ENCODE data around the gene TNFRSF25. TPM values are rescaled to one million over a fixed set of nuclear protein-coding genes. Genes with fewer than 3 reads are reported as not detected.

Gene TNFRSF25
- total and polyA plus RNA-seq, 4 donors: 9.5 to 37.5 (median 21.4) TPM

- 100% methylated on average over 3 of the region's 7 CpGs for WGBS (ENCODE audit: insufficient coverage)
- Histone ChIP-seq H3K4me1 (ENCODE audit: control insufficient read depth, insufficient read depth, low read length) (peaks cover 29% of the 10 kb centered on the region), H3K36me3 (ENCODE audit: control insufficient read depth, insufficient read depth, low read length) (peaks cover 6% of the 10 kb centered on the region), H3K4me3 (ENCODE audit: low read depth, low read length) (no peak overlapping the region), H3K9me3 (ENCODE audit: control insufficient read depth, insufficient read depth, low read length) (no peaks in the 10 kb centered on the region), H3K27ac (ENCODE audit: low read depth, low read length) (no peak overlapping the region), H3K27me3 (ENCODE audit: control insufficient read depth, insufficient read depth, low read length) (peaks cover 14% of the 10 kb centered on the region)
- no peak for DNase-seq (ENCODE audit: low read depth in 4 of 6, low spot score in 6 of 6)
Observed at GRCh38 chr1:6483761-6484117, 17.8 kb upstream of the TNFRSF25 start.

GRCh38 chr1:6483017-6483760 lies 17.2 kb upstream of the TNFRSF25 start:
- Histone ChIP-seq H3K9me3 (ENCODE audit: control insufficient read depth, insufficient read depth, low read length) (no peaks in the 10 kb centered on the region), H3K27me3 (ENCODE audit: control insufficient read depth, insufficient read depth, low read length) (peaks cover 14% of the 10 kb centered on the region), H3K4me3 (ENCODE audit: low read depth, low read length) (no peak overlapping the region), H3K4me1 (ENCODE audit: control insufficient read depth, insufficient read depth, low read length) (peaks cover 29% of the 10 kb centered on the region), H3K27ac (ENCODE audit: low read depth, low read length) (no peak overlapping the region), H3K36me3 (ENCODE audit: control insufficient read depth, insufficient read depth, low read length) (peaks cover 3% of the 10 kb centered on the region)
- 93% methylated on average over 11 of the region's 14 CpGs for WGBS (ENCODE audit: insufficient coverage)
- no peak for DNase-seq (ENCODE audit: low read depth in 4 of 6, low spot score in 6 of 6)

DNA sequence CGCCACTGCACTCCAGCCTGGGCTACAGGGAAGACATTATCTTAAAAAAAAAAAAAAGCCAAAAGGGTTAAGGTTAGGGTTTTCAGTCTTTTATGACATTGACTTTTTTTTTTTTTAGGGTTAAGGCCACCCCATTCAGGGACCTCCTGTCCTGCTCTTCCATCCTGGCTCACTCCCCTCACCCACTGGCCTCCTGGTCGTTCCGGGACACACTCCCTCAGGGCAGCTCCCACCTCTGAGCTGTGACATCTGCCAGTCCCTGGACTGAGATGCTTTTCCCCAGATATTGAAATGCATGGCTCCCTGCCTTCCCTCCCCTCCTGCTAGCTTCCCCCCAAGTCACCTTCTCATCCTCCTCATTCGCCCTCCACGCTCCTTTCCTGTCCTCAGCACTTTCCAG lies 15.8 kb upstream of the TNFRSF25 start:
- H3K27me3 ChIP-seq (ENCODE audit: control insufficient read depth, insufficient read depth, low read length): peaks cover 14% of the 10 kb centered on the region
- H3K9me3 ChIP-seq (ENCODE audit: control insufficient read depth, insufficient read depth, low read length): no peaks in the 10 kb centered on the region
- WGBS (ENCODE audit: insufficient coverage): 83% methylated on average over 4 of the region's 5 CpGs
- DNase-seq (ENCODE audit: low read depth in 4 of 6, low spot score in 6 of 6): no peak
- peaks cover 10% of the 10 kb centered on the region for H3K36me3 ChIP-seq (ENCODE audit: control insufficient read depth, insufficient read depth, low read length)
- peaks cover 28% of the 10 kb centered on the region for H3K4me1 ChIP-seq (ENCODE audit: control insufficient read depth, insufficient read depth, low read length)
- H3K27ac ChIP-seq (ENCODE audit: low read depth, low read length): no peak overlapping the region
- H3K4me3 ChIP-seq (ENCODE audit: low read depth, low read length): no peak overlapping the region

- DNase-seq (ENCODE audit: low read depth in 4 of 6, low spot score in 6 of 6): no peak
- WGBS (ENCODE audit: insufficient coverage): 72% methylated on average over 24 of the region's 24 CpGs
- no peaks in the 10 kb centered on the region for H3K27me3 ChIP-seq (ENCODE audit: control insufficient read depth, insufficient read depth, low read length)
- H3K36me3 ChIP-seq (ENCODE audit: control insufficient read depth, insufficient read depth, low read length): peaks cover 47% of the 10 kb centered on the region
- peaks cover 7% of the 10 kb centered on the region for H3K4me1 ChIP-seq (ENCODE audit: control insufficient read depth, insufficient read depth, low read length)
- H3K27ac ChIP-seq (ENCODE audit: low read depth, low read length): no peak overlapping the region
- no peak overlapping the region for H3K4me3 ChIP-seq (ENCODE audit: low read depth, low read length)
- no peaks in the 10 kb centered on the region for H3K9me3 ChIP-seq (ENCODE audit: control insufficient read depth, insufficient read depth, low read length)
Observed at GRCh38 chr1:6477039-6477820, 11.3 kb upstream of the TNFRSF25 start.

GRCh38 chr1:6476483-6476882 lies 10.5 kb upstream of the TNFRSF25 start:
- WGBS (ENCODE audit: insufficient coverage): 81% methylated on average over 5 of the region's 5 CpGs
- Histone ChIP-seq H3K27ac (ENCODE audit: low read depth, low read length) (no peak overlapping the region), H3K9me3 (ENCODE audit: control insufficient read depth, insufficient read depth, low read length) (no peaks in the 10 kb centered on the region), H3K4me3 (ENCODE audit: low read depth, low read length) (no peak overlapping the region), H3K4me1 (ENCODE audit: control insufficient read depth, insufficient read depth, low read length) (peaks cover 7% of the 10 kb centered on the region), H3K27me3 (ENCODE audit: control insufficient read depth, insufficient read depth, low read length) (no peaks in the 10 kb centered on the region), H3K36me3 (ENCODE audit: control insufficient read depth, insufficient read depth, low read length) (peaks cover 55% of the 10 kb centered on the region)
- no peak for DNase-seq (ENCODE audit: low read depth in 4 of 6, low spot score in 6 of 6)

DNA sequence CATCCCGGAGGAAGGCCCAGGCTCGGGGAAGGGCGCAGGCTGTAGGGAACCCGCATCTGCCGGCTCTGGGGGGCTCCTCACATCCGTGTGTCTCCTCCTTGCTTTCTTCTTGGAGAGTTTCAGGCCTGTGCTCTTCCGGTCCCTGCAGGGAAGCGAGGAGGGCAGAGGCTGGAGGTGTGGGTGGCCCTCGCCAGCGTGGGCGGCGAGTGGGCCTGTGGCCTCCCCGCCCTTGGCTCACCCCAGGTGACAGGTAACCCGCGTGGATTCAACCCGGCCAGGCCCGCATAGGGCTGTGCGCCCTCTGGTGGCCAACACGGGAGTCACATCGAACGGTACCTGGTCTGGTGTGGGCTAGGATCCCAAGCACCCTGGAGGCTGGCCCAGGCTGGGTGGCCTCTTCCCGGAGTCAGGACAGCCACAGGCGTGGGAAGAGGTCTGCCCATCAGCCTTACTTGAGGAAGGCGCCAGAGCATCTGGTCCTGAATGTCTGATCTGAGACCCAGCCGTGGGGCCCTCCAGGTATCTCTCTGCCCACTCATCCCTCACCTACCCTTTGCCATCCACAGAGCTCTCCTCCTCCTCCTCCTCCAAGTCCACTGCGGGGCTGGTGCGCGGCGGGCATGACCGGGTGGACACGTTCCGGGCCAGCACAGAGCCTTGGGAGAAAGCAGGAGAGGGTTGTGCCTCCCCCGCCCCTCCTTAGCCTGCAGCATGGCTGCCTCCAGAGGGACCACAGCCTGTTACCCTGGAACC lies 9.6 kb upstream of the TNFRSF25 start:
- Histone ChIP-seq H3K27me3 (ENCODE audit: control insufficient read depth, insufficient read depth, low read length) (no peaks in the 10 kb centered on the region), H3K4me3 (ENCODE audit: low read depth, low read length) (no peak overlapping the region), H3K4me1 (ENCODE audit: control insufficient read depth, insufficient read depth, low read length) (peaks cover 7% of the 10 kb centered on the region), H3K36me3 (ENCODE audit: control insufficient read depth, insufficient read depth, low read length) (peaks cover 64% of the 10 kb centered on the region), H3K9me3 (ENCODE audit: control insufficient read depth, insufficient read depth, low read length) (no peaks in the 10 kb centered on the region), H3K27ac (ENCODE audit: low read depth, low read length) (no peak overlapping the region)
- 27% methylated on average over 24 of the region's 33 CpGs for WGBS (ENCODE audit: insufficient coverage)
- peak in 2 of 6 donors; percentile 61 to 74 for DNase-seq (ENCODE audit: low read depth in 4 of 6, low spot score in 6 of 6)

DNA sequence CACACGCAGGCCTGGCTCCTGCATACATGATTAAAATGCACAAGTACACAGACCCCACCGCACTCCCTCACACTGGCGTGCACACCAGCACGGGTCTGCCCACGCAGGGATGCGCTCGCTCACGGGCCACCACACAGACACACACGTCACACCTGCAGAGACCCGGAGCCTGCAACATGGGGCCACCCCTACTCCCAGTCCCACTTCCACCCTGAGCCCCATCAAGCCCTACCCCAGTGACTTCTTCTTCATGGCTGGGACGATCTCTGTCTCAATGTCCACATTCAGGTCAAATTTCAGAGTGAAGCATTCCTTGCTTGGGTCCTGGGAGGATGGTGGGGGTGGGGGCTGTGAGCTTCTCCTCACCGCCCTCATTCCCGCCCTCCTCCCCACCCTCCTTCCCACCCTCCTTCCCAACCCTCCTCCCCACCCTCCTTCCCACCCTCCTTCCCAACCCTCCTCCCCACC lies 8.9 kb upstream of the TNFRSF25 start:
- DNase-seq (ENCODE audit: low read depth in 4 of 6, low spot score in 6 of 6): no peak
- Histone ChIP-seq H3K4me3 (ENCODE audit: low read depth, low read length) (no peak overlapping the region), H3K27ac (ENCODE audit: low read depth, low read length) (no peak overlapping the region), H3K4me1 (ENCODE audit: control insufficient read depth, insufficient read depth, low read length) (peaks cover 7% of the 10 kb centered on the region), H3K9me3 (ENCODE audit: control insufficient read depth, insufficient read depth, low read length) (no peaks in the 10 kb centered on the region), H3K36me3 (ENCODE audit: control insufficient read depth, insufficient read depth, low read length) (peaks cover 71% of the 10 kb centered on the region), H3K27me3 (ENCODE audit: control insufficient read depth, insufficient read depth, low read length) (no peaks in the 10 kb centered on the region)
- WGBS (ENCODE audit: insufficient coverage): 86% methylated on average over 10 of the region's 13 CpGs

DNA sequence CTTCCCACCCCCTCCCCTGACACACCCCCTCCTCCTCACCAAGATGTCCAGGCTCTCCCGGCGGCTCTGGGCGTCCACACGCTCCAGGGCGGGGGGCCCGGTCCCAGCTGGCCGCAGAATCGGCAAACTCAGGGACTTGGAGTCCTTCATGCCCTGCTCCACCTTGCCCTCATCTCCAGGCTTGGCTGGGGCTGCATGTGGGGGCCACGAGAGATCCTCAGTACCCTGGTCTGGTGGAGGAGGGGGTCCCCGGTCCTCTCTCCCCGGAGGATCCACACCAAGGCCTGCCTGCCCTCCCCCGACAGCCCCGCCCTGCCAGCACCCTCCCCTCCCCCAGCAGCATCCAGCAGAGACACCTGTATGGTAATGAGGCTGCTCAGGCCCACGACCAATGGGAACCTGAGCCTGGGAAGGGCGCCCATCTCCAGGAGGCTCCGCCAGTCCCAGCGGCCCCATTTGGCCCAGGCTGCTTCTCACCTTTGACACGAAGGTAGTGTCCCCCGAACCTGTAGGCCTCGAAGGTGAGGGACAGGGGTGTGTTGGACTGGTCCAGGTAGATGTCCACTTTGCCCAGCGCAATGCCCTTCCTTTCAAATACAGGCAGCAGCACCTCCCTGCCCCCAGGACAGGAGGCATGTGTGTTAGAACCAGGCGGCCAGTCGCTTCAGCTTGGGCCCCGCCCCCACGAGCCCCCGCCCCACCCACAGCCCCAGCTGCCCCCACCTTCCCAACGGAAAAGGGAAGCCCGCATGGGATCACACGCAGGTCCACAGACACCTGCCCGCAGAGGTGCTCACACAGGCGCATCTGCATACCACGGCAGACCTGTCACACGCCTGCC lies 8.2 kb upstream of the TNFRSF25 start:
- H3K9me3 ChIP-seq (ENCODE audit: control insufficient read depth, insufficient read depth, low read length): no peaks in the 10 kb centered on the region
- no peak overlapping the region for H3K4me3 ChIP-seq (ENCODE audit: low read depth, low read length)
- no peak overlapping the region for H3K27ac ChIP-seq (ENCODE audit: low read depth, low read length)
- 76% methylated on average over 21 of the region's 33 CpGs for WGBS (ENCODE audit: insufficient coverage)
- H3K4me1 ChIP-seq (ENCODE audit: control insufficient read depth, insufficient read depth, low read length): peaks cover 7% of the 10 kb centered on the region
- no peak for DNase-seq (ENCODE audit: low read depth in 4 of 6, low spot score in 6 of 6)
- H3K36me3 ChIP-seq (ENCODE audit: control insufficient read depth, insufficient read depth, low read length): peaks cover 78% of the 10 kb centered on the region
- no peaks in the 10 kb centered on the region for H3K27me3 ChIP-seq (ENCODE audit: control insufficient read depth, insufficient read depth, low read length)

DNA sequence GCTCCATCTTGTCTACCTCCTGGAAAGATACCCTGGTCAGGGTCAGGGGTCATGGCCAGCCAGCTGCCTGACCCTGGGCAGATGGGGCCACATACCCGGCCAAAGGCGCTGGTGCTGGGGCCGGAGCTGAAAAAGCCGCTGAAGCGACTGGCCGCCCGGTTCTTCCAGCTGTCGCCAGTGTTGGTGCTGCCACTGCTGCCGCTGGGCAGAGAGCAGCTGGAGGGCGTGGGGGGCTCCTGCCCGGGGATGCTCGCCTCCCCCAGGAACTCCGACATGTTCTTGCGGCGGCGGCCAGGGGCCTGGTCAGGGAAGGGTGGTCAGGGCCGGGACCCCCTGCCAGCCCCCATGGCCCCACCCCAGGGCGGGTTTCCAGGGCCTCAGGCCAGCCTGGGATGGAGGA lies 7.2 kb upstream of the TNFRSF25 start:
- WGBS (ENCODE audit: insufficient coverage): 91% methylated on average over 18 of the region's 18 CpGs
- Histone ChIP-seq H3K4me1 (ENCODE audit: control insufficient read depth, insufficient read depth, low read length) (peaks cover 7% of the 10 kb centered on the region), H3K9me3 (ENCODE audit: control insufficient read depth, insufficient read depth, low read length) (no peaks in the 10 kb centered on the region), H3K27me3 (ENCODE audit: control insufficient read depth, insufficient read depth, low read length) (no peaks in the 10 kb centered on the region), H3K36me3 (ENCODE audit: control insufficient read depth, insufficient read depth, low read length) (peaks cover 88% of the 10 kb centered on the region), H3K4me3 (ENCODE audit: low read depth, low read length) (no peak overlapping the region), H3K27ac (ENCODE audit: low read depth, low read length) (no peak overlapping the region)
- no peak for DNase-seq (ENCODE audit: low read depth in 4 of 6, low spot score in 6 of 6)
